Caco-2 (cell line): Measurements from ENCODE around the gene RAB6D. TPM values are rescaled to one million over a fixed set of nuclear protein-coding genes. Genes with fewer than 3 reads are reported as not detected.
"Not testable (repeated sequence)": the region's sequence is repeated elsewhere in the genome, so short reads cannot be mapped to it uniquely, and the experiment has no call there.

Experiments
- BruUV-seq: library from RNA; stranded (reverse); fragments of 400-500 nt; replicated peaks from 2 replicates; lab custom pipeline; 2021; lab: Mats Ljungman, UMichigan
- CTCF ChIA-PET: fragments of 300-600 bp; sonication (Branson Sonifier 250); formaldehyde crosslinking; loops from one replicate; lab custom pipeline; 2022; ENCODE audit warnings: antibody characterized with exemption; lab: Charles Lee
- POLR2A ChIA-PET: fragments of 300-600 bp; sonication (Branson Sonifier 250); formaldehyde crosslinking; loops from one replicate; lab custom pipeline; 2022; ENCODE audit warnings: antibody characterized with exemption; lab: Charles Lee
- DNase-seq, 2 experiments: peaks; one replicate each; pipeline versions ENCODE4 v3.0.0 to v3.0.0-alpha.2; 2020 to 2022
- H3K27me3 ChIP-seq: replicated peaks from 2 replicates; pipeline ENCODE4 v1.6.0; 2011; ENCODE audit warnings: low read length; ENCODE audit not compliant: control insufficient read depth, insufficient read depth
- H3K36me3 ChIP-seq: 2 replicates; pipeline ENCODE4 v1.5.1; 2011; ENCODE audit warnings: low read length; ENCODE audit not compliant: control insufficient read depth, insufficient read depth
- H3K4me1 ChIP-seq: fragments of 250-450 bp; sonication (Bioruptor Pico); 2 replicates; pipeline ENCODE4 v1.5.1; 2020; ENCODE audit warnings: mild to moderate bottlenecking
- H3K4me3 ChIP-seq: 2 replicates; pipeline ENCODE4 v1.5.1; 2011; ENCODE audit warnings: low read depth, mild to moderate bottlenecking, control low read depth, low read length
- H3K9me3 ChIP-seq: fragments of 250-450 bp; sonication (Bioruptor Pico); 2 replicates; pipeline ENCODE4 v1.5.1; 2020; ENCODE audit warnings: mild to moderate bottlenecking, moderate library complexity
- H3K27ac Mint-ChIP-seq: one replicate; pipeline ENCODE4 v1.8.0; 2022; ENCODE audit warnings: mixed read lengths; ENCODE audit not compliant: unreplicated experiment
- H3K27me3 Mint-ChIP-seq: one replicate; pipeline ENCODE4 v1.8.0; 2022; ENCODE audit warnings: mixed read lengths; ENCODE audit not compliant: insufficient read depth, unreplicated experiment
- H3K36me3 Mint-ChIP-seq: one replicate; pipeline ENCODE4 v1.8.0; 2022; ENCODE audit warnings: mild to moderate bottlenecking, mixed read lengths; ENCODE audit not compliant: insufficient read depth, unreplicated experiment
- H3K4me1 Mint-ChIP-seq: one replicate; pipeline ENCODE4 v1.8.0; 2022; ENCODE audit warnings: low read depth, mixed read lengths; ENCODE audit not compliant: unreplicated experiment
- H3K4me3 Mint-ChIP-seq: one replicate; pipeline ENCODE4 v1.8.0; 2022; ENCODE audit warnings: mild to moderate bottlenecking, moderate library complexity, mixed read lengths; ENCODE audit not compliant: unreplicated experiment
- H3K9me3 Mint-ChIP-seq: one replicate; pipeline ENCODE4 v1.8.0; 2022; ENCODE audit warnings: mixed read lengths; ENCODE audit not compliant: unreplicated experiment
- intact Hi-C: fragments of 100-400 bp; cut with micrococcal nuclease; formaldehyde crosslinking; loops from one replicate; pipeline ENCODE4 v1.10.0; 2022; ENCODE audit not compliant: unreplicated experiment
- total RNA-seq: library from RNA; stranded (reverse); gene quantifications from 2 replicates; pipeline ENCODE4 v1.2.3, GENCODE V29; 2022
- TF ChIP-seq, protein P1 (sequence below), 2 experiments: fragments of 200-600 bp in 1 of 2; IDR thresholded peaks; 1 replicate in 1 of 2; 2 replicates in 1 of 2; pipeline versions ENCODE4 v1.5.1 to v1.8.0; 2011 to 2022; ENCODE audit warnings: antibody characterized with exemption in 1 of 2, control low read depth in 1 of 2, inconsistent platforms in 1 of 2, low read depth in 1 of 2, low read length in 1 of 2, mild to moderate bottlenecking in 1 of 2, moderate library complexity in 1 of 2; ENCODE audit not compliant: insufficient read depth in 1 of 2, severe bottlenecking in 1 of 2, unreplicated experiment in 1 of 2

Gene RAB6D
- total RNA-seq, 1 experiment from 2014 or later, result 0.39 TPM

DNA sequence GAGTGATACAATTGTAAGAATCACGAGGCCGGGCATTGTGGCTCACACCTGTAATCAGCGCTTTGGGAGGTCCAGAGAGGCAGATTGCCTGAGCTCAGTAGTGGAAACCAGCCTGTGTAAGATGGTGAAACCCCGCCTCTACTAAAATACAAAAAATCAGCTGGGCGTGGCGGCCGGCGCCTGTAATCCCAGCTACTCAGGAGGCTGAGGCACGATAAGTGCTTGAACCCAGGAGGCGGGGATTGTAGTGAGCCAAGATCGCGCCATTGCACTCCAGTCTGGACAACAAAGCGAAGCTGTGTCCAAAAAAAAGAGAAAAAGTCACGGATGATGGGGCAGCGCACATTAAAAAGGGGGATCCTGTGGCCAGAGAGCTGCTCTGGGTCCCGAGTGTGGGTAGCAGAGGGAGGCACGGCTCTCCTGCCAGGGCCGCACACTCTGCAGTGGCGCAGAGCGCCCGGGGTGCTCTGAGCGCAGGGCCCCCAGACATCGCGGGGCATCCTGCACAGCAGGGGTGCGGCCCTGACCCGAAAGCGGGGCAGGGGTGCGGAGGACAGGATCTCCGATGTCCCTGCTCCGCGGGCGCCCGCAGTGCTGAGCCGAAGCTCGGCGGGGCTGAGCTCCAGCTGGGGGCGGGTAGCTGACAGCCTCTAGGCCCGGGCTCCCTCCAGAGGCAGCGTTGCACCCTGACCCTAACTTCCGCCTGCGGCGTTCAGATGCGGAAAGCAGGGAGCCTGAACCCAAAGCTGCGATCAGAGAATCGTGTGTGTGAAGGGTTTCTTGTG lies 30.4 kb upstream of the RAB6D start:
- peak in 1 of 2 experiments; percentile 38 for DNase-seq
- ChIA-PET CTCF (interaction anchor here (1.2 kb wide), 1 partner anchor 240 kb away, joined by 3 read pairs; no protein-coding TSS in a partner anchor), POLR2A (interaction anchor here (0.6 kb wide), 1 partner anchor 241 kb away, joined by 3 read pairs; no protein-coding TSS in a partner anchor)
- no peaks in the 10 kb centered on the region for H3K4me1 Mint-ChIP-seq
- no peaks in the 10 kb centered on the region for H3K36me3 Mint-ChIP-seq
- Histone ChIP-seq H3K4me1 (no peaks in the 10 kb centered on the region), H3K4me3 (no peak overlapping the region), H3K36me3 (no peaks in the 10 kb centered on the region), H3K9me3 (no peaks in the 10 kb centered on the region), H3K27me3 (no peaks in the 10 kb centered on the region; the same call in 1 of the 2 replicates)
- H3K27ac Mint-ChIP-seq, result no peak overlapping the region
- no peak overlapping the region for H3K4me3 Mint-ChIP-seq
- TF ChIP-seq, protein P1, sequence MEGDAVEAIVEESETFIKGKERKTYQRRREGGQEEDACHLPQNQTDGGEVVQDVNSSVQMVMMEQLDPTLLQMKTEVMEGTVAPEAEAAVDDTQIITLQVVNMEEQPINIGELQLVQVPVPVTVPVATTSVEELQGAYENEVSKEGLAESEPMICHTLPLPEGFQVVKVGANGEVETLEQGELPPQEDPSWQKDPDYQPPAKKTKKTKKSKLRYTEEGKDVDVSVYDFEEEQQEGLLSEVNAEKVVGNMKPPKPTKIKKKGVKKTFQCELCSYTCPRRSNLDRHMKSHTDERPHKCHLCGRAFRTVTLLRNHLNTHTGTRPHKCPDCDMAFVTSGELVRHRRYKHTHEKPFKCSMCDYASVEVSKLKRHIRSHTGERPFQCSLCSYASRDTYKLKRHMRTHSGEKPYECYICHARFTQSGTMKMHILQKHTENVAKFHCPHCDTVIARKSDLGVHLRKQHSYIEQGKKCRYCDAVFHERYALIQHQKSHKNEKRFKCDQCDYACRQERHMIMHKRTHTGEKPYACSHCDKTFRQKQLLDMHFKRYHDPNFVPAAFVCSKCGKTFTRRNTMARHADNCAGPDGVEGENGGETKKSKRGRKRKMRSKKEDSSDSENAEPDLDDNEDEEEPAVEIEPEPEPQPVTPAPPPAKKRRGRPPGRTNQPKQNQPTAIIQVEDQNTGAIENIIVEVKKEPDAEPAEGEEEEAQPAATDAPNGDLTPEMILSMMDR (IDR thresholded peaks at IDR 0.05; ENCODE audit: insufficient read depth in 1 of 2, low read depth in 1 of 2, low read length in 1 of 2, severe bottlenecking in 1 of 2, unreplicated experiment in 1 of 2), result no peak
- H3K9me3 Mint-ChIP-seq, result no peaks in the 10 kb centered on the region
- peaks cover 9% of the 10 kb centered on the region for H3K27me3 Mint-ChIP-seq
- BruUV-seq, result no TSS peak
- intact Hi-C loops, result no loop called here

DNA sequence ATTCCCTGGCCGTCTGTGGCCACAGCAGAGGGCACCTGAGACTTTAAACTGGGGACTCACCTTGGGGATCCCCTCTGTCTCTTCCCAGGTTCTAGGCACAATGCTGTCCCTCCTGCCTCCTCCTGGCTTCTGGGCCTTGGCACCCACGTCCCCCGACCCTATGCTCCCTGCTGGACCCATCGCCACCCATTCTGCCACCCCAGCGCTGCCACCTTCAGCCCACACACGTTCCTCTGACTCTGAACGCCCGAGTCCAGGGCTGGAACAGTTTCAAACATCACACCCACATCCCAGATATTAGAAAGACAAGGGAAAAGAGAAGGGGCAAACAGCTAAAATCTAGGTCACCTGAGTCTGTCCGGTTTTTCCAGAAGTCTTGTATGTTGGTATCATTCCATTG lies 28.0 kb upstream of the RAB6D start:
- POLR2A ChIA-PET, H3K4me3 Mint-ChIP-seq, H3K9me3 Mint-ChIP-seq, H3K9me3 ChIP-seq, H3K4me1 Mint-ChIP-seq, intact Hi-C loops, H3K36me3 ChIP-seq, DNase-seq, H3K4me3 ChIP-seq, H3K36me3 Mint-ChIP-seq, BruUV-seq, CTCF ChIA-PET, H3K27ac Mint-ChIP-seq, H3K27me3 Mint-ChIP-seq, H3K4me1 ChIP-seq, H3K27me3 ChIP-seq: not testable (repeated sequence)

DNA sequence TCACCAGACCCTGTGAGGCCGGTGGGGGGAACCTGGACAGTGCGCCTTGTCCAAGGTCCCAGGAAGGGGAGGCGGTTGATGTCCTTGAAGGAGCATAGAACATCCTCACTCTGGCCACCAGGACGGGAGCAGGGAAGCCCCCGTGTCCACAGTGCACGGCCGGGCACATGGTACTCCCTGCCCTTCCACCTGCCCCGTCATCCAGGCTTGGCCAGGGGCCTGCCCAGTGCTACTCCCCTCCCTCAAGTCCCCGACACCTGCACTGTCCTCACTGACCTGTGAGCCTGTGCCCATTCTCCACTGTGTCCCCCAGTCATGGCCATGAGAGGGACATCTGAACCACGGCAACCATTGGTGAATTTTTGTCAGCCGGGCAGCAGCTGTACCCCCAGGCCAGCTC lies 27.5 kb upstream of the RAB6D start:
- H3K4me3 Mint-ChIP-seq, H3K9me3 Mint-ChIP-seq, H3K36me3 Mint-ChIP-seq, H3K27me3 ChIP-seq, DNase-seq, H3K27me3 Mint-ChIP-seq, CTCF ChIA-PET, H3K4me1 ChIP-seq, H3K4me3 ChIP-seq, H3K36me3 ChIP-seq, H3K4me1 Mint-ChIP-seq, H3K9me3 ChIP-seq, intact Hi-C loops, H3K27ac Mint-ChIP-seq, POLR2A ChIA-PET, BruUV-seq: not testable (repeated sequence)

DNA sequence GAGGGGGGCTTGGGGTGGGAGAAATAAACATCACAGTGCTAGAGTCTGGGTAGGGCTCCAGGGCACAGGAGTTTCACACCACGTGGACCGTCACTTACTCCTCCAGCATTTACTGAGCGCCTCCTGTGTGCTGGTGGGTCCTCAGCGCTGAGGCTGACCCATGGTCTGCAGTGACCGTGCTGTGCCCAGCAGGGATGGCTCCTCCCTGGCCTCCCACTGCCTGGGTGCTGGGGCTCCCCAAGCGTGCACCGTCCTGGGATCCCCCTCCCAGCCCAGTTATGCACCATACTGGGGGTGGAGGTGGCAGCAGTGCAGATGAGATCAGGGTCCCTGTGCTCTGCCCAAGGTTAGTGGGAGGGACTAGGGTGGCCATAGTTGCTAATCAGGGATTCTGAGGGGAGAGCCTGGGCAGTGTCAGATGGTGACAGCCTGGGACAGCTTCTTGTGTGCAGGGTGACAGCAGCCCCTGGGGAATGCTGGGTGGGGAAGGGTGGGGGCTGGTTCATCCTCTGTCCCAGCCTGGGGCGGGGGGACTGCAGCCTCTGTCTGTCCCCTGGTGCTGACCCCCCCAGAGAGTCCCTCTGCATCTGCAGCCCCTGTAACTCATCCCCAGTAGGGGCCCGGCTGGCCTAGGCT lies 26.6 kb upstream of the RAB6D start:
- BruUV-seq, H3K27me3 Mint-ChIP-seq, H3K4me1 Mint-ChIP-seq, DNase-seq, H3K27me3 ChIP-seq, H3K9me3 ChIP-seq, POLR2A ChIA-PET, H3K9me3 Mint-ChIP-seq, CTCF ChIA-PET, H3K4me1 ChIP-seq, H3K4me3 ChIP-seq, H3K27ac Mint-ChIP-seq, H3K36me3 Mint-ChIP-seq, H3K36me3 ChIP-seq, H3K4me3 Mint-ChIP-seq, intact Hi-C loops: not testable (repeated sequence)
